BLaER1 treated with 17β-estradiol and CSF1 and Interleukin-3, amounts not matched to agents 10 nM and 100 nM (cell line): Measurements from ENCODE around the gene RAB5IF.

Source experiments
- H3K27ac ChIP-seq, 11 experiments: shearing (Covaris generic); formaldehyde crosslinking; 2 replicates each; pipeline ENCODE4 v1.8.1; 2022
- H3K27me3 ChIP-seq, 11 experiments: shearing (Covaris generic); formaldehyde crosslinking; 2 replicates each; pipeline ENCODE4 v1.8.1; 2022
- H3K36me3 ChIP-seq, 11 experiments: shearing (Covaris generic); formaldehyde crosslinking; 2 replicates each; pipeline ENCODE4 v1.8.1; 2022
- H3K4me1 ChIP-seq, 10 experiments: shearing (Covaris generic); formaldehyde crosslinking; 2 replicates each; pipeline ENCODE4 v1.8.1; 2022
- H3K4me2 ChIP-seq, 11 experiments: shearing (Covaris generic); formaldehyde crosslinking; 2 replicates each; pipeline ENCODE4 v1.8.1; 2022
- H3K4me3 ChIP-seq, 10 experiments: shearing (Covaris generic); formaldehyde crosslinking; 2 replicates each; pipeline ENCODE4 v1.8.1; 2022
- H3K9ac ChIP-seq, 11 experiments: shearing (Covaris generic); formaldehyde crosslinking; 2 replicates each; pipeline ENCODE4 v1.8.1; 2022
- H3K9me3 ChIP-seq, 11 experiments: shearing (Covaris generic); formaldehyde crosslinking; replicated peaks in 1 of 11; 2 replicates each; pipeline ENCODE4 v1.8.1; 2022
- H4K20me1 ChIP-seq, 11 experiments: shearing (Covaris generic); formaldehyde crosslinking; 2 replicates each; pipeline ENCODE4 v1.8.1; 2022
- Cebpa-rat ChIP-seq, 11 experiments: shearing (Covaris generic); IDR thresholded peaks; 2 replicates each; pipeline ENCODE4 v1.8.1; 2022

Gene RAB5IF

DNA sequence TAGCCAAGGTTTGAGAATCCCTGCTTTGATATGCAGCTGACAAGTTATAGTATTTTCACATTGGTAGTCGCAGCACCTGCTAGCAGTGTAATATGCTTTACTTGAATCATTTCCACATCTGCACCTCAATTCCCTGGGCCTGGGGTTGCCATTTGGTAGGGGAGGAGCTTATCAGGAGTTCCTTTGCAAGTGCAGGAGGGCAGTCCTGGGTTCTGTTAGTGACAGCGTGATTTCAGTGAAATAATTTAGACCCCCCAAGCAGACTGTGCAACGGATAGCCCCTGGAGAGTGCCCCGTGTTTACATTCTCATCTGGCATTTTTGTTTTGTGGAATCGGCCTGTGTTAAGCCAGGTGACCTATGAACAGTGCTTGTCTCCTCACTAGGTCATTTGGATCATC is 6.0 kb downstream of the RAB5IF start:
- no peak for TF ChIP-seq Cebpa-rat (IDR thresholded peaks at IDR 0.05)
- Histone ChIP-seq H3K4me2 (no peak overlapping the region), H4K20me1 (peaks cover 15 to 91% (median 79%) of the 10 kb centered on the region in 11 experiments; a peak in 21 of 22 replicates), H3K4me3 (no peak overlapping the region), H3K9ac (no peak overlapping the region; a peak in 1 of 22 replicates), H3K27me3 (no peaks in the 10 kb centered on the region), H3K4me1 (peaks cover 11 to 16% (median 14%) of the 10 kb centered on the region in 10 experiments), H3K27ac (no peak overlapping the region), H3K36me3 (peaks cover 77 to 89% (median 83%) of the 10 kb centered on the region in 11 experiments), H3K9me3 (no peaks in the 10 kb centered on the region)

DNA sequence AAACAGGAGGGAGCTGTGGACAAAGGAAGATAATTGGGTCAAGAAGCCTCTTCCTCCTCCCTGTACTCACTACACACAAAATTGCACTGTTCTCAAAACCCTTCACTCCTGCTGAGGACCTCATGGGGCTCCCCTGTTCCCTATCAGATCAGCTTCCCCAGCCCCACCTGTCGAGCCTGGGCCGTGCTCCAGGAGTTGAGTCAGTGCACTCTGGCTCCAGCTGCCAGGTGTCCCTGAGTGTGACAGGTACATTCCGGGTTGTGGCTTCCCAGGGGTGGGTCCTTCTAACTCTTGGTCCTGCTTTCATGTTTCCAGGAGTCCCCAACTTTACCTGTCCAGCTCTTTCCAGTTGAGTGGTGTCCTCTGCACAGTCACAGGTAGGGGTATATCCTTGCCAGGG is 8.4 kb downstream of the RAB5IF start:
- Histone ChIP-seq H3K27ac (no peak overlapping the region), H3K36me3 (peaks cover 63 to 71% (median 66%) of the 10 kb centered on the region in 11 experiments), H3K27me3 (no peaks in the 10 kb centered on the region), H4K20me1 (peaks cover 0 to 68% (median 57%) of the 10 kb centered on the region in 11 experiments; a peak in 20 of 22 replicates), H3K4me2 (no peak overlapping the region), H3K4me3 (no peak overlapping the region), H3K9ac (no peak overlapping the region), H3K4me1 (no peaks in the 10 kb centered on the region), H3K9me3 (no peaks in the 10 kb centered on the region)
- no peak for TF ChIP-seq Cebpa-rat (IDR thresholded peaks at IDR 0.05)

DNA sequence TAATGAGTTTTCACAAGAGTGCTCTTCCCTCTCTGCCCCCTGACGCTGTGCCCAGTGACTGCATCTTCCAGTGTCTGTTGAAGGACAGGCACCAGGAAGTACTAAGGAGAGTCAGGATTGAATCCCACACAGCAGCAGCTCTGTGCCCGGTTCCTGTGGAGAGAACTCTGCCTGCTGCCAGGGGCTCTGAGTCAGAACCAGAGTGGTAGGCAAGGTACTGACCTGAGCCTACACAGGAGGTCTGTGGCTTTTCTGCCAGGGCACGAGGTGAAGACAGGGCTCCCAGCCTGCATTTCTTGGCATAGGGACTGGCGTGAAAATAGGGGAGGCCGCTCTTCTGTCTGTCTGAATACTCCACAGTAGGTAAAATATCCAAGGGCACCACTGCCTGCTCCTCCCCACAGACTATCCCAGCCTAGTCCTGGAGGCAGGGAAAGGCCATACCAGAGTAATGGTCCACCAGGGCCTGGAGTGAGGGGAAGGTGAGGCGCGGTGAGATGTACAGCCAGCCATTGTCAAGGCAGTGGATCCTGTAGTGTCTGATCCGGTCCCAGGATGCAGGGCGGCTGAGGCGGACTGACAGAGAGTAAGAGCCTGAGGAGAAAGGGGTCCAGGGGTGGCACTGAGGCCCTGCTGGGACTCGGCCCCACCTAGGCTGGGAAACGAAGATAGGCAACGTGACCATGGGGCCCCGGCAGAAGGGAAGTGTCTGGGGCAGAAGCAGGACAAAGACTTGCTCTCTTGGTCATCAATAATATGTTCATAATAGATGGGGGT is 9.4 kb downstream of the RAB5IF start:
- no peaks in the 10 kb centered on the region for H3K9me3 ChIP-seq
- peaks cover 0 to 60% (median 53%) of the 10 kb centered on the region in 11 experiments; a peak in 20 of 22 replicates for H4K20me1 ChIP-seq
- no peak overlapping the region for H3K4me3 ChIP-seq
- H3K36me3 ChIP-seq, result peaks cover 54 to 61% (median 57%) of the 10 kb centered on the region in 11 experiments
- TF ChIP-seq Cebpa-rat (IDR thresholded peaks at IDR 0.05), result no peak
- 0 out of 22 replicates have a peak overlapping the region, but pooled peaks of 1 of the 11 experiments have one; percentile 21 for H3K27ac ChIP-seq
- no peaks in the 10 kb centered on the region for H3K27me3 ChIP-seq
- no peak overlapping the region for H3K4me2 ChIP-seq
- no peaks in the 10 kb centered on the region for H3K4me1 ChIP-seq
- peak overlapping the region in 1 of 11 experiments; percentile 9; a peak in 1 of 22 replicates for H3K9ac ChIP-seq

GRCh38 chr20:36620917-36621316 is 15.3 kb downstream of the RAB5IF start:
- Histone ChIP-seq H3K4me2 (no peak overlapping the region), H3K27ac (no peak overlapping the region), H3K36me3 (peaks cover 0 to 2% (median 0%) of the 10 kb centered on the region in 11 experiments; a peak in 2 of 22 replicates), H3K4me1 (no peaks in the 10 kb centered on the region), H3K9me3 (no peaks in the 10 kb centered on the region), H3K9ac (no peak overlapping the region), H4K20me1 (0 out of 22 replicates have a peak, but pooled peaks cover 0 to 2% (median 0%) of the 10 kb centered on the region in 11 experiments), H3K4me3 (no peak overlapping the region), H3K27me3 (no peaks in the 10 kb centered on the region)
- no peak for TF ChIP-seq Cebpa-rat (IDR thresholded peaks at IDR 0.05)

DNA sequence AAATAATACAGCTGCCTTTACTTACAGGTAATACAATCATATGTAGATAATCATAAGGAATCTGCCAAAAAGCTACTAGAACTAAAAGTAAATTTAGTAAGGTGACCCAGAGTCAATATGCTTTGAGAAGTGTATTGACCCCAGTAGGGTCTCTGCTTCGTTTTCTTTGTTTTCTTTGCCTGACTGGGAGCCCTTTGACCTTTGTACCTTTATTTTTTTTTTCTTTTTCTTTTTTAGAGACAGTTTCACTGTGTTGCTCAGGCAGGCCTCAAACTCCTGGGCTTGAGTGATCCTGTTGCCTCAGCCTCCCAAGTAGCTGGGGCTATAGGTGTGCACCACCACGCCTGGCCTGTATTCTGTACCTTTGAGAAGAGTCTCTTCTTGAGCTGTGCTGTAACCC is 17.9 kb downstream of the RAB5IF start:
- no peak overlapping the region for H3K27ac ChIP-seq
- no peaks in the 10 kb centered on the region for H3K36me3 ChIP-seq
- H3K4me2 ChIP-seq, result no peak overlapping the region
- H3K9ac ChIP-seq, result no peak overlapping the region
- no peaks in the 10 kb centered on the region for H3K27me3 ChIP-seq
- no peaks in the 10 kb centered on the region for H4K20me1 ChIP-seq
- H3K4me1 ChIP-seq, result peaks cover 0 to 8% (median 0%) of the 10 kb centered on the region in 10 experiments; a peak in 2 of 20 replicates
- H3K9me3 ChIP-seq, result no peaks in the 10 kb centered on the region
- TF ChIP-seq Cebpa-rat (IDR thresholded peaks at IDR 0.05), result no peak
- H3K4me3 ChIP-seq, result no peak overlapping the region

DNA sequence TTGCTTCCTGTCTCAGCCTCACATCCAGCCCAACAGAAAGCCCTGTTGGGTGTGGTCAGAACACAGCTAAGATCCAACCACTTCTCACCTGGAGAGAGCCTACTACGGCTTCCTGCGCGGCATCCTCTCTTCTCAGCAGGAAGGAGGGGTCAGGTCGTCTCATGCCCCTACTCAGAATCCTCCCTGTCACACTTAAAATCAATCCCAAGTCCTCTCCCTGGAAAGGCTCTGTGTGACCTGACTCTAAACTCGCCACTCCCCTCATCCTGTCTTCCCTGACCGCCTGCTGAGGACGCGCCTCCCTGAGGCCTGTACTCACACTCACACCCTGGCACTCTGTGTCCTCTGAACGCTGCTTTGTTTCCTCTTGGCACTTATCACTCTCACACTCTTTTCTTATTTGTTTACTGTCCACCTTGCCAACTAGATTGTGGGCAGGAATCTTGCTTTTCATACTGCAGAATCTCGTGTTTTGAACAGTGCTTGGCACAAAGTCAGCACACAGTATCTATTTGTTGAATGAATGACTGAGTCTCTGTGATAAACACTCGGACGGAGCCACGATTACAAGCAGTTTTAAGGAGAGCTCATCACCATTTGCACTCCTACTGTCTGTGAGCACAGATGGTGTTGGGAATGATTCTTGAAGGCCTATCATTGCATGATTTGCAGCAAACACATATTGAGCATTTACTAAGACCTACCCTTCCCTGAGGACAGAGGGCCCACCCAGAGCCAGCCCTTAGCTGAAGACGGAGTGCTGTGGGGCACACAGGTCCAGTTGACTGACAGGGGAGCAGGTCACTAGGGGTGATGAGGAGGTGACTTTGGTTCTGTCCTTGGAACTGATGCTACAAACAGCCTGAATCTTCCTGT is 18.7 kb downstream of the RAB5IF start:
- Histone ChIP-seq H3K4me2 (no peak overlapping the region), H3K4me1 (peaks cover 1 to 16% (median 6%) of the 10 kb centered on the region in 10 experiments; a peak in 19 of 20 replicates), H3K9ac (no peak overlapping the region), H3K4me3 (no peak overlapping the region), H3K27me3 (no peaks in the 10 kb centered on the region), H3K36me3 (no peaks in the 10 kb centered on the region), H3K27ac (no peak overlapping the region), H3K9me3 (no peaks in the 10 kb centered on the region), H4K20me1 (no peaks in the 10 kb centered on the region)
- TF ChIP-seq Cebpa-rat (IDR thresholded peaks at IDR 0.05), result no peak

DNA sequence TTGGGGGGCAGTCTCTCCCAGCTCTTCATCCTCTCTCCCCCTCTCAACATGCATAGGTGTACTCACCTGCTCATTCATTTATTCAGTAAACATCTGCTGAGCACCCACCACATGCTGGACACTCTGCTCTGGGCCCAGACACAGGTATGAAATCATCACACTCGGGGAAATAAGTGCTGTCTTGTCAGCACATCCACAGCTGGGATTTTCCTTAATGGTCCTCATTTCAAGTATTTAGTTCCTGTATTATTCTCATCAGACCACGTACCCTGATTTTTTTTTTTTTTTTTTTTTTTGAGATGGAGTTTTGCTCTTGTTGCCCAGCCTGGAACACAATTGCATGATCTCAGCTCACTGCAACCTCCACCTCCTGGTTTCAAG is 19.4 kb downstream of the RAB5IF start:
- Histone ChIP-seq H3K36me3 (no peaks in the 10 kb centered on the region), H3K27me3 (no peaks in the 10 kb centered on the region), H3K27ac (no peak overlapping the region), H3K4me2 (no peak overlapping the region), H3K9ac (no peak overlapping the region), H3K4me1 (peaks cover 8 to 22% (median 12%) of the 10 kb centered on the region in 10 experiments), H3K4me3 (no peak overlapping the region), H3K9me3 (no peaks in the 10 kb centered on the region), H4K20me1 (no peaks in the 10 kb centered on the region)
- TF ChIP-seq Cebpa-rat (IDR thresholded peaks at IDR 0.05), result no peak

GRCh38 chr20:36628076-36628475 is 22.5 kb downstream of the RAB5IF start:
- H3K36me3 ChIP-seq, result no peaks in the 10 kb centered on the region

More at GRCh38 chr20:36628076-36628475, 22.5 kb downstream of the RAB5IF start:
- TF ChIP-seq Cebpa-rat (IDR thresholded peaks at IDR 0.05), result peak in 4 of 11 experiments; percentile 28 to 65 (median 38); a peak in 3 of 22 replicates
- Histone ChIP-seq H3K27ac (no peak overlapping the region), H3K4me2 (peak overlapping the region in 2 of 11 experiments; percentile 5 to 18; a peak in 3 of 22 replicates), H3K9ac (no peak overlapping the region), H3K27me3 (no peaks in the 10 kb centered on the region), H4K20me1 (no peaks in the 10 kb centered on the region), H3K4me1 (peaks cover 16 to 38% (median 24%) of the 10 kb centered on the region in 10 experiments), H3K9me3 (no peaks in the 10 kb centered on the region), H3K4me3 (no peak overlapping the region)
